HepG2 (cell line): Measurements from ENCODE around the gene ASB16. TPM values are rescaled to one million over a fixed set of nuclear protein-coding genes. Genes with fewer than 3 reads are reported as not detected.

Experiments
- CBX5 ChIP-seq: sonication (generic); formaldehyde crosslinking; IDR thresholded peaks from 2 replicates; pipeline ENCODE4 v1.4.0; 2020; ENCODE audit warnings: missing genetic modification reagents, borderline replicate concordance
- GATAD1 ChIP-seq: IDR thresholded peaks from 2 replicates; pipeline ENCODE4 v1.6.1; 2016; ENCODE audit warnings: missing genetic modification reagents, missing compliant biosample characterization
- HHEX ChIP-seq: IDR thresholded peaks from 2 replicates; pipeline ENCODE4 v1.6.1; 2016; ENCODE audit warnings: control low read depth
- HMG20A ChIP-seq: IDR thresholded peaks from 2 replicates; pipeline ENCODE4 v1.6.1; 2016; ENCODE audit warnings: borderline replicate concordance
- MTA1 ChIP-seq: sonication (generic); formaldehyde crosslinking; IDR thresholded peaks from 2 replicates; pipeline ENCODE4 v1.4.0; 2020; ENCODE audit warnings: missing genetic modification reagents, mild to moderate bottlenecking, borderline replicate concordance
- NR1H2 ChIP-seq: sonication (generic); formaldehyde crosslinking; IDR thresholded peaks from 2 replicates; pipeline ENCODE4 v1.8.1; 2022; ENCODE audit warnings: low read depth, missing genetic modification reagents, borderline replicate concordance
- PAWR ChIP-seq: sonication (generic); formaldehyde crosslinking; IDR thresholded peaks from 2 replicates; pipeline ENCODE4 v1.4.0; 2020; ENCODE audit warnings: missing genetic modification reagents, mild to moderate bottlenecking, borderline replicate concordance
- RARA ChIP-seq: IDR thresholded peaks from 2 replicates; pipeline ENCODE4 v1.6.1; 2016; ENCODE audit warnings: missing genetic modification reagents, missing compliant biosample characterization
- SCMH1 ChIP-seq: sonication (generic); formaldehyde crosslinking; IDR thresholded peaks from 2 replicates; pipeline ENCODE4 v1.9.0; 2021; ENCODE audit warnings: missing genetic modification reagents, mild to moderate bottlenecking, borderline replicate concordance
- TCF7 ChIP-seq: sonication (generic); IDR thresholded peaks from 2 replicates; pipeline ENCODE4 v1.6.1; 2016; ENCODE audit warnings: antibody characterized with exemption, low read depth
- ZKSCAN1 ChIP-seq: fragments of 150-350 bp; IDR thresholded peaks from 2 replicates; pipeline ENCODE4 v1.6.1; 2014; ENCODE audit warnings: low read length
- ZKSCAN5 ChIP-seq: sonication (generic); formaldehyde crosslinking; IDR thresholded peaks from 2 replicates; pipeline ENCODE4 v1.5.1; 2020; ENCODE audit warnings: mild to moderate bottlenecking, missing genetic modification reagents
- ZNF317 ChIP-seq: sonication (generic); formaldehyde crosslinking; IDR thresholded peaks from 2 replicates; pipeline ENCODE4 v1.5.0; 2020; ENCODE audit warnings: mild to moderate bottlenecking, missing genetic modification reagents
- polyA plus RNA-seq, 8 experiments: library from polyadenylated mRNA; depleted of rRNA in 3 of 8; stranded (reverse) in 7 of 8; unstranded in 1 of 8; fragments of >200 nt; fragmentation: Illumina TruSeq in 4 of 8; extraction: Trizol in 4 of 8; gene quantifications; 2 replicates each; pipeline versions ENCODE4 v1.2.1 to v1.2.3, GENCODE V29; 2011 to 2016; ENCODE audit warnings: low read depth in 4 of 8, missing spikeins in 1 of 8, mixed read lengths in 1 of 8; ENCODE audit not compliant: insufficient read depth in 1 of 8
- total RNA-seq, 5 experiments: library from RNA; depleted of rRNA; stranded (reverse); fragments of >200 nt; fragmentation: Illumina TruSeq; extraction: Trizol; gene quantifications; 2 replicates each; pipeline ENCODE4 v1.2.3, GENCODE V29; 2016; ENCODE audit warnings: low read depth in 1 of 5
- TF ChIP-seq, protein P1 (sequence below): IDR thresholded peaks from 2 replicates; pipeline ENCODE4 v1.6.1; 2016; ENCODE audit warnings: low read depth
- TF ChIP-seq, protein P2 (sequence below): sonication (generic); formaldehyde crosslinking; IDR thresholded peaks from 2 replicates; pipeline ENCODE4 v1.5.0; 2020; ENCODE audit warnings: mild to moderate bottlenecking, missing genetic modification reagents
- TF ChIP-seq, protein P3 (sequence below): sonication (generic); formaldehyde crosslinking; IDR thresholded peaks from 2 replicates; pipeline ENCODE4 v1.4.0; 2020; ENCODE audit warnings: missing genetic modification reagents, borderline replicate concordance
- TF ChIP-seq, protein P4 (sequence below): sonication (generic); formaldehyde crosslinking; IDR thresholded peaks from 2 replicates; pipeline ENCODE4 v1.4.0; 2020; ENCODE audit warnings: mild to moderate bottlenecking, missing genetic modification reagents, borderline replicate concordance

Gene ASB16
- total and polyA plus RNA-seq, 2 of the 13 experiments (the other 11 are each of a cell fraction or from before 2014, with no cell fraction given), result 0.07 TPM; not detected in 1

DNA sequence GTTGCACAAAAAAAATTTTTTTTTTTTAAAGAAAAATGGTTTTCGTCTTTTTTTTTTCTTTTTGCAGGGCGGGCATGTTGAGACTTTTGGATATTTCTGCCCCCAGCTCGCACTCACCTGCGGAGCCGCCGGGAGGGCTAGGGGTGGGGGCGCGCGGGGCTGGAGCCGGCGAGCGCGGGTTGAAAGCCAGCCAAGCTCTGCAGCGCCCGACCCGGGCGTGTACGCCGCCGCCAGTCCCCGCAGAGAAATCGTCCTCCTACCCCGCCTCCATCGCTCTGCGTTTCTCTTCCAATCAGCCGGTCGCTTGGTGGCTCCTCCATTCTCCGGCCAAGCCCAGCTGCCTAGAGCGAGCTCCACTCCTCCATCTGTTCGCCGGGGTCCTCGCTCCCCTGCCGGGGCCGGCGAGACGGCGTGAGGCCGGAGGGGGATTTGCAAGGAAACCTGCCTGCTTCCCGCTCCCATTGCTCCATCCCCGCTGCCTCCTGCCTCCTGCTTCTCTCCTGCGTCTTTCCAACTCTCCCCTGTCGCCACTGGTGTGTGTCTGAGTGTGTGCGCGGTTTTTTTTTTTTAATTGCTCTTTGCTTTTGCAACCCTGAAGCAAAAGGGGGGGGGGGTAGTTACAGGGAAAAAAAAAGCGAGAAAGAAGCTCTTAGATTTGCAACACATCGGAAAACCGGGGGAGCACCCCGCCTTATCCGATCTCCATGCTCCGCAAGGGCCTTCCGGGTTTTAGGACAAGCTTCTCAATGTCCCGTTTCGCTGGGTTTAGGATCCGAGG is 50.8 kb downstream of the ASB16 start (continued):
- TF ChIP-seq, protein P1, sequence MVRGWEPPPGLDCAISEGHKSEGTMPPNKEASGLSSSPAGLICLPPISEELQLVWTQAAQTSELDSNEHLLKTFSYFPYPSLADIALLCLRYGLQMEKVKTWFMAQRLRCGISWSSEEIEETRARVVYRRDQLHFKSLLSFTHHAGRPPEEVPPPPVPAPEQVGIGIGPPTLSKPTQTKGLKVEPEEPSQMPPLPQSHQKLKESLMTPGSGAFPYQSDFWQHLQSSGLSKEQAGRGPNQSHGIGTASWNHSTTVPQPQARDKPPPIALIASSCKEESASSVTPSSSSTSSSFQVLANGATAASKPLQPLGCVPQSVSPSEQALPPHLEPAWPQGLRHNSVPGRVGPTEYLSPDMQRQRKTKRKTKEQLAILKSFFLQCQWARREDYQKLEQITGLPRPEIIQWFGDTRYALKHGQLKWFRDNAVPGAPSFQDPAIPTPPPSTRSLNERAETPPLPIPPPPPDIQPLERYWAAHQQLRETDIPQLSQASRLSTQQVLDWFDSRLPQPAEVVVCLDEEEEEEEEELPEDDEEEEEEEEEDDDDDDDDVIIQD (CRISPR knock-in tag), result no peak
- no peak; the same call in 1 of the 2 replicates for TF ChIP-seq MTA1 (CRISPR knock-in tag)
- TF ChIP-seq PAWR (CRISPR knock-in tag), result no peak
- TF ChIP-seq, protein P2, sequence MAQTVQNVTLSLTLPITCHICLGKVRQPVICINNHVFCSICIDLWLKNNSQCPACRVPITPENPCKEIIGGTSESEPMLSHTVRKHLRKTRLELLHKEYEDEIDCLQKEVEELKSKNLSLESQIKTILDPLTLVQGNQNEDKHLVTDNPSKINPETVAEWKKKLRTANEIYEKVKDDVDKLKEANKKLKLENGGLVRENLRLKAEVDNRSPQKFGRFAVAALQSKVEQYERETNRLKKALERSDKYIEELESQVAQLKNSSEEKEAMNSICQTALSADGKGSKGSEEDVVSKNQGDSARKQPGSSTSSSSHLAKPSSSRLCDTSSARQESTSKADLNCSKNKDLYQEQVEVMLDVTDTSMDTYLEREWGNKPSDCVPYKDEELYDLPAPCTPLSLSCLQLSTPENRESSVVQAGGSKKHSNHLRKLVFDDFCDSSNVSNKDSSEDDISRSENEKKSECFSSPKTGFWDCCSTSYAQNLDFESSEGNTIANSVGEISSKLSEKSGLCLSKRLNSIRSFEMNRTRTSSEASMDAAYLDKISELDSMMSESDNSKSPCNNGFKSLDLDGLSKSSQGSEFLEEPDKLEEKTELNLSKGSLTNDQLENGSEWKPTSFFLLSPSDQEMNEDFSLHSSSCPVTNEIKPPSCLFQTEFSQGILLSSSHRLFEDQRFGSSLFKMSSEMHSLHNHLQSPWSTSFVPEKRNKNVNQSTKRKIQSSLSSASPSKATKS, result no peak
- TF ChIP-seq HMG20A (CRISPR knock-in tag), result no peak
- no peak for TF ChIP-seq ZKSCAN1
- no peak for TF ChIP-seq TCF7
- no peak for TF ChIP-seq ZNF317 (CRISPR knock-in tag)
- TF ChIP-seq CBX5 (CRISPR knock-in tag), result peak; percentile 23; the same call in 1 of the 2 replicates
- TF ChIP-seq, protein P3, sequence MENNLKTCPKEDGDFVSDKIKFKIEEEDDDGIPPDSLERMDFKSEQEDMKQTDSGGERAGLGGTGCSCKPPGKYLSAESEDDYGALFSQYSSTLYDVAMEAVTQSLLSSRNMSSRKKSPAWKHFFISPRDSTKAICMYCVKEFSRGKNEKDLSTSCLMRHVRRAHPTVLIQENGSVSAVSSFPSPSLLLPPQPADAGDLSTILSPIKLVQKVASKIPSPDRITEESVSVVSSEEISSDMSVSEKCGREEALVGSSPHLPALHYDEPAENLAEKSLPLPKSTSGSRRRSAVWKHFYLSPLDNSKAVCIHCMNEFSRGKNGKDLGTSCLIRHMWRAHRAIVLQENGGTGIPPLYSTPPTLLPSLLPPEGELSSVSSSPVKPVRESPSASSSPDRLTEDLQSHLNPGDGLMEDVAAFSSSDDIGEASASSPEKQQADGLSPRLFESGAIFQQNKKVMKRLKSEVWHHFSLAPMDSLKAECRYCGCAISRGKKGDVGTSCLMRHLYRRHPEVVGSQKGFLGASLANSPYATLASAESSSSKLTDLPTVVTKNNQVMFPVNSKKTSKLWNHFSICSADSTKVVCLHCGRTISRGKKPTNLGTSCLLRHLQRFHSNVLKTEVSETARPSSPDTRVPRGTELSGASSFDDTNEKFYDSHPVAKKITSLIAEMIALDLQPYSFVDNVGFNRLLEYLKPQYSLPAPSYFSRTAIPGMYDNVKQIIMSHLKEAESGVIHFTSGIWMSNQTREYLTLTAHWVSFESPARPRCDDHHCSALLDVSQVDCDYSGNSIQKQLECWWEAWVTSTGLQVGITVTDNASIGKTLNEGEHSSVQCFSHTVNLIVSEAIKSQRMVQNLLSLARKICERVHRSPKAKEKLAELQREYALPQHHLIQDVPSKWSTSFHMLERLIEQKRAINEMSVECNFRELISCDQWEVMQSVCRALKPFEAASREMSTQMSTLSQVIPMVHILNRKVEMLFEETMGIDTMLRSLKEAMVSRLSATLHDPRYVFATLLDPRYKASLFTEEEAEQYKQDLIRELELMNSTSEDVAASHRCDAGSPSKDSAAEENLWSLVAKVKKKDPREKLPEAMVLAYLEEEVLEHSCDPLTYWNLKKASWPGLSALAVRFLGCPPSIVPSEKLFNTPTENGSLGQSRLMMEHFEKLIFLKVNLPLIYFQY, result no peak
- TF ChIP-seq SCMH1 (CRISPR knock-in tag), result no peak
- TF ChIP-seq NR1H2 (CRISPR knock-in tag), result no peak
- TF ChIP-seq ZKSCAN5 (CRISPR knock-in tag), result no peak
- TF ChIP-seq RARA (CRISPR knock-in tag), result no peak
- TF ChIP-seq HHEX (CRISPR knock-in tag), result no peak
- no peak for TF ChIP-seq GATAD1
- TF ChIP-seq, protein P4, sequence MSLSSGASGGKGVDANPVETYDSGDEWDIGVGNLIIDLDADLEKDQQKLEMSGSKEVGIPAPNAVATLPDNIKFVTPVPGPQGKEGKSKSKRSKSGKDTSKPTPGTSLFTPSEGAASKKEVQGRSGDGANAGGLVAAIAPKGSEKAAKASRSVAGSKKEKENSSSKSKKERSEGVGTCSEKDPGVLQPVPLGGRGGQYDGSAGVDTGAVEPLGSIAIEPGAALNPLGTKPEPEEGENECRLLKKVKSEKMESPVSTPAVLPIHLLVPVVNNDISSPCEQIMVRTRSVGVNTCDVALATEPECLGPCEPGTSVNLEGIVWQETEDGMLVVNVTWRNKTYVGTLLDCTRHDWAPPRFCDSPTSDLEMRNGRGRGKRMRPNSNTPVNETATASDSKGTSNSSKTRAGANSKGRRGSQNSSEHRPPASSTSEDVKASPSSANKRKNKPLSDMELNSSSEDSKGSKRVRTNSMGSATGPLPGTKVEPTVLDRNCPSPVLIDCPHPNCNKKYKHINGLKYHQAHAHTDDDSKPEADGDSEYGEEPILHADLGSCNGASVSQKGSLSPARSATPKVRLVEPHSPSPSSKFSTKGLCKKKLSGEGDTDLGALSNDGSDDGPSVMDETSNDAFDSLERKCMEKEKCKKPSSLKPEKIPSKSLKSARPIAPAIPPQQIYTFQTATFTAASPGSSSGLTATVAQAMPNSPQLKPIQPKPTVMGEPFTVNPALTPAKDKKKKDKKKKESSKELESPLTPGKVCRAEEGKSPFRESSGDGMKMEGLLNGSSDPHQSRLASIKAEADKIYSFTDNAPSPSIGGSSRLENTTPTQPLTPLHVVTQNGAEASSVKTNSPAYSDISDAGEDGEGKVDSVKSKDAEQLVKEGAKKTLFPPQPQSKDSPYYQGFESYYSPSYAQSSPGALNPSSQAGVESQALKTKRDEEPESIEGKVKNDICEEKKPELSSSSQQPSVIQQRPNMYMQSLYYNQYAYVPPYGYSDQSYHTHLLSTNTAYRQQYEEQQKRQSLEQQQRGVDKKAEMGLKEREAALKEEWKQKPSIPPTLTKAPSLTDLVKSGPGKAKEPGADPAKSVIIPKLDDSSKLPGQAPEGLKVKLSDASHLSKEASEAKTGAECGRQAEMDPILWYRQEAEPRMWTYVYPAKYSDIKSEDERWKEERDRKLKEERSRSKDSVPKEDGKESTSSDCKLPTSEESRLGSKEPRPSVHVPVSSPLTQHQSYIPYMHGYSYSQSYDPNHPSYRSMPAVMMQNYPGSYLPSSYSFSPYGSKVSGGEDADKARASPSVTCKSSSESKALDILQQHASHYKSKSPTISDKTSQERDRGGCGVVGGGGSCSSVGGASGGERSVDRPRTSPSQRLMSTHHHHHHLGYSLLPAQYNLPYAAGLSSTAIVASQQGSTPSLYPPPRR (CRISPR knock-in tag), result 0 out of 2 replicates have a peak, but pooled peaks have one; percentile 26
